Measurements from ENCODE around the gene GPX2.

Gene GPX2

GRCh38 chr14:64935508-64935907 lies 7.0 kb downstream of the GPX2 start:
- Histone ChIP-seq H3K79me2 (ENCODE audit: insufficient read depth, low read length) (no peaks in the 10 kb centered on the region), H4K20me1 (ENCODE audit: insufficient read depth, low read length) (no peaks in the 10 kb centered on the region), H3K27me3 (ENCODE audit: insufficient read depth, low read length) (no peaks in the 10 kb centered on the region), H3K36me3 (ENCODE audit: insufficient read depth, low read length) (peaks cover 69% of the 10 kb centered on the region), H3K4me3 (ENCODE audit: low read depth, low read length, poor library complexity, severe bottlenecking) (no peak overlapping the region), H3K9me3 (ENCODE audit: low read length) (no peaks in the 10 kb centered on the region), H3F3A (ENCODE audit: insufficient read depth, low read length) (no peaks in the 10 kb centered on the region), H3K4me1 (ENCODE audit: insufficient read depth, low read length, severe bottlenecking) (no peaks in the 10 kb centered on the region), H2AFZ (ENCODE audit: low read length) (no peak overlapping the region), H3K4me2 (ENCODE audit: low read length) (no peak overlapping the region), H3K27ac (ENCODE audit: low read depth, low read length, poor library complexity, severe bottlenecking) (no peak overlapping the region), H3K9me2 (ENCODE audit: low read depth, low read length) (no peaks in the 10 kb centered on the region), H3K9ac (ENCODE audit: low read length) (no peak overlapping the region)
- no peak for TF ChIP-seq EZH2 (IDR thresholded peaks at IDR 0.05; ENCODE audit: borderline replicate concordance, low read length)
- no peak for TF ChIP-seq CTCF (IDR thresholded peaks at IDR 0.05; ENCODE audit: low read length)

GRCh38 chr14:64934338-64934929 lies 8.1 kb downstream of the GPX2 start:
- Histone ChIP-seq H3K9me3 (ENCODE audit: low read length) (no peaks in the 10 kb centered on the region), H3K27ac (ENCODE audit: low read depth, low read length, poor library complexity, severe bottlenecking) (no peak overlapping the region), H3K9me2 (ENCODE audit: low read depth, low read length) (no peaks in the 10 kb centered on the region), H3K4me1 (ENCODE audit: insufficient read depth, low read length, severe bottlenecking) (no peaks in the 10 kb centered on the region), H4K20me1 (ENCODE audit: insufficient read depth, low read length) (no peaks in the 10 kb centered on the region), H3K9ac (ENCODE audit: low read length) (no peak overlapping the region), H3F3A (ENCODE audit: insufficient read depth, low read length) (no peaks in the 10 kb centered on the region), H3K79me2 (ENCODE audit: insufficient read depth, low read length) (no peaks in the 10 kb centered on the region), H3K27me3 (ENCODE audit: insufficient read depth, low read length) (no peaks in the 10 kb centered on the region), H3K36me3 (ENCODE audit: insufficient read depth, low read length) (peaks cover 71% of the 10 kb centered on the region), H3K4me2 (ENCODE audit: low read length) (no peak overlapping the region), H2AFZ (ENCODE audit: low read length) (no peak overlapping the region), H3K4me3 (ENCODE audit: low read depth, low read length, poor library complexity, severe bottlenecking) (no peak overlapping the region)
- TF ChIP-seq CTCF (IDR thresholded peaks at IDR 0.05; ENCODE audit: low read length), result no peak
- no peak for TF ChIP-seq EZH2 (IDR thresholded peaks at IDR 0.05; ENCODE audit: borderline replicate concordance, low read length)

- Histone ChIP-seq H3K9ac (ENCODE audit: low read length) (no peak overlapping the region), H2AFZ (ENCODE audit: low read length) (no peak overlapping the region), H3K4me2 (ENCODE audit: low read length) (no peak overlapping the region), H3K27me3 (ENCODE audit: insufficient read depth, low read length) (no peaks in the 10 kb centered on the region), H3F3A (ENCODE audit: insufficient read depth, low read length) (no peaks in the 10 kb centered on the region), H3K4me3 (ENCODE audit: low read depth, low read length, poor library complexity, severe bottlenecking) (no peak overlapping the region), H3K4me1 (ENCODE audit: insufficient read depth, low read length, severe bottlenecking) (peaks cover 9% of the 10 kb centered on the region), H3K79me2 (ENCODE audit: insufficient read depth, low read length) (no peaks in the 10 kb centered on the region), H3K27ac (ENCODE audit: low read depth, low read length, poor library complexity, severe bottlenecking) (no peak overlapping the region), H3K9me3 (ENCODE audit: low read length) (no peaks in the 10 kb centered on the region), H3K36me3 (ENCODE audit: insufficient read depth, low read length) (peaks cover 86% of the 10 kb centered on the region), H3K9me2 (ENCODE audit: low read depth, low read length) (no peaks in the 10 kb centered on the region), H4K20me1 (ENCODE audit: insufficient read depth, low read length) (no peaks in the 10 kb centered on the region)
- TF ChIP-seq CTCF (IDR thresholded peaks at IDR 0.05; ENCODE audit: low read length), result no peak
- no peak for TF ChIP-seq EZH2 (IDR thresholded peaks at IDR 0.05; ENCODE audit: borderline replicate concordance, low read length)
Observed at GRCh38 chr14:64932231-64932630, 10.3 kb downstream of the GPX2 start.

Data from OCI-LY1 (cell line).